HEK293 (cell line): ENCODE data around the gene DMKN.

Source experiments
- BCL11A ChIP-seq: fragments of 450-650 bp; formaldehyde crosslinking; IDR thresholded peaks from 2 replicates; pipeline ENCODE4 v1.5.1; 2016; ENCODE audit warnings: low read depth, missing biosample characterization, missing genetic modification characterization
- KLF8 ChIP-seq: fragments of 450-650 bp; formaldehyde crosslinking; IDR thresholded peaks from 2 replicates; pipeline ENCODE4 v1.5.1; 2016; ENCODE audit warnings: missing biosample characterization, missing genetic modification characterization
- PBX3 ChIP-seq: sonication (generic); formaldehyde crosslinking; IDR thresholded peaks from 2 replicates; pipeline ENCODE4 v1.8.1; 2022; ENCODE audit warnings: mild to moderate bottlenecking, moderate library complexity, missing genetic modification reagents
- REST ChIP-seq: fragments of 450-650 bp; formaldehyde crosslinking; IDR thresholded peaks from 2 replicates; pipeline ENCODE4 v1.5.1; 2016; ENCODE audit warnings: missing biosample characterization, missing genetic modification characterization
- SCRT1 ChIP-seq: fragments of 450-650 bp; formaldehyde crosslinking; IDR thresholded peaks from 2 replicates; pipeline ENCODE4 v1.5.1; 2016; ENCODE audit warnings: missing biosample characterization, missing genetic modification characterization, borderline replicate concordance
- TRIM28 ChIP-seq: IDR thresholded peaks from 2 replicates; pipeline ENCODE4 v1.6.1; 2011; ENCODE audit warnings: low read length, control low read depth, borderline replicate concordance
- ZNF114 ChIP-seq: fragments of 450-650 bp; formaldehyde crosslinking; IDR thresholded peaks from 2 replicates; pipeline ENCODE4 v1.5.0; 2017; ENCODE audit warnings: missing biosample characterization, missing genetic modification characterization
- ZNF140 ChIP-seq: fragments of 450-650 bp; formaldehyde crosslinking; IDR thresholded peaks from 2 replicates; pipeline ENCODE4 v1.5.1; 2016; ENCODE audit warnings: missing biosample characterization, missing genetic modification characterization
- ZNF146 ChIP-seq: fragments of 450-650 bp; formaldehyde crosslinking; IDR thresholded peaks from 2 replicates; pipeline ENCODE4 v1.5.1; 2016; ENCODE audit warnings: missing biosample characterization, missing genetic modification characterization
- ZNF701 ChIP-seq: fragments of 450-650 bp; formaldehyde crosslinking; IDR thresholded peaks from 2 replicates; pipeline ENCODE4 v1.5.1; 2016; ENCODE audit warnings: missing biosample characterization, missing genetic modification characterization
- TF ChIP-seq, protein P1 (sequence below): IDR thresholded peaks from 2 replicates; pipeline ENCODE4 v1.6.1; 2011; ENCODE audit warnings: mild to moderate bottlenecking, low read depth, low read length, borderline replicate concordance
- TF ChIP-seq, protein P2 (sequence below): fragments of 450-650 bp; formaldehyde crosslinking; IDR thresholded peaks from 2 replicates; pipeline ENCODE4 v1.5.1; 2016; ENCODE audit warnings: missing biosample characterization, missing genetic modification characterization
- TF ChIP-seq, protein P3 (sequence below): fragments of 450-650 bp; formaldehyde crosslinking; IDR thresholded peaks from 2 replicates; pipeline ENCODE4 v1.5.1; 2016; ENCODE audit warnings: missing biosample characterization, missing genetic modification characterization
- TF ChIP-seq, protein P4 (sequence below): fragments of 450-650 bp; formaldehyde crosslinking; optimal IDR thresholded peaks from 2 replicates; pipeline ENCODE3; 2016; ENCODE audit warnings: missing biosample characterization, mild to moderate bottlenecking, missing genetic modification characterization

DNA sequence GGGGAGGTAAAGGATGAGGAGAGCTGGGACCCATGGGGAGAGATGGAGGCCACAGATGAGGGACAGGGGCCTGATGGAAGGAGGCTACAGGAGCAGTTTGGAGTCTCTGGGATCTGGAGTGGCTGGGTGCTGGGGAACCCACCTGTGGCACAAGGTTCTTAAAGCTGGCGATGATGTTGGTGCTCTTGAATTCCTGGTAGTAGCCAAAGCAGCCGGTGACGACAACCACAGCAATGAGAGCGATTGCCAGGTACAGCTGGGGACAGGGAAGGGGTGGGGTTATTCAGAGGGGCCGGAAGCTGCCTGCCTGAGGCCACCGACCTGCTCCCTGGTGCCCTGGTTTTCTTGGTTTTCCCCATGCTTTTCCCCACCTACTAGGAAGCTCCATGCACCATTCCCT lies 47.2 kb upstream of the DMKN start:
- TF ChIP-seq TRIM28 (no peak), BCL11A (tag by site-specific recombination) (no peak), ZNF701 (tag by site-specific recombination) (no peak), ZNF140 (tag by site-specific recombination) (no peak), ZNF146 (tag by site-specific recombination) (no peak), KLF8 (no peak), ZNF114 (tag by site-specific recombination) (no peak), PBX3 (no peak), REST (tag by site-specific recombination) (no peak), SCRT1 (tag by site-specific recombination) (peak; percentile 18; the same call in 1 of the 2 replicates)
- TF ChIP-seq, protein P1, sequence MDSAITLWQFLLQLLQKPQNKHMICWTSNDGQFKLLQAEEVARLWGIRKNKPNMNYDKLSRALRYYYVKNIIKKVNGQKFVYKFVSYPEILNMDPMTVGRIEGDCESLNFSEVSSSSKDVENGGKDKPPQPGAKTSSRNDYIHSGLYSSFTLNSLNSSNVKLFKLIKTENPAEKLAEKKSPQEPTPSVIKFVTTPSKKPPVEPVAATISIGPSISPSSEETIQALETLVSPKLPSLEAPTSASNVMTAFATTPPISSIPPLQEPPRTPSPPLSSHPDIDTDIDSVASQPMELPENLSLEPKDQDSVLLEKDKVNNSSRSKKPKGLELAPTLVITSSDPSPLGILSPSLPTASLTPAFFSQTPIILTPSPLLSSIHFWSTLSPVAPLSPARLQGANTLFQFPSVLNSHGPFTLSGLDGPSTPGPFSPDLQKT: no peak
- TF ChIP-seq, protein P2, sequence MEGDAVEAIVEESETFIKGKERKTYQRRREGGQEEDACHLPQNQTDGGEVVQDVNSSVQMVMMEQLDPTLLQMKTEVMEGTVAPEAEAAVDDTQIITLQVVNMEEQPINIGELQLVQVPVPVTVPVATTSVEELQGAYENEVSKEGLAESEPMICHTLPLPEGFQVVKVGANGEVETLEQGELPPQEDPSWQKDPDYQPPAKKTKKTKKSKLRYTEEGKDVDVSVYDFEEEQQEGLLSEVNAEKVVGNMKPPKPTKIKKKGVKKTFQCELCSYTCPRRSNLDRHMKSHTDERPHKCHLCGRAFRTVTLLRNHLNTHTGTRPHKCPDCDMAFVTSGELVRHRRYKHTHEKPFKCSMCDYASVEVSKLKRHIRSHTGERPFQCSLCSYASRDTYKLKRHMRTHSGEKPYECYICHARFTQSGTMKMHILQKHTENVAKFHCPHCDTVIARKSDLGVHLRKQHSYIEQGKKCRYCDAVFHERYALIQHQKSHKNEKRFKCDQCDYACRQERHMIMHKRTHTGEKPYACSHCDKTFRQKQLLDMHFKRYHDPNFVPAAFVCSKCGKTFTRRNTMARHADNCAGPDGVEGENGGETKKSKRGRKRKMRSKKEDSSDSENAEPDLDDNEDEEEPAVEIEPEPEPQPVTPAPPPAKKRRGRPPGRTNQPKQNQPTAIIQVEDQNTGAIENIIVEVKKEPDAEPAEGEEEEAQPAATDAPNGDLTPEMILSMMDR: no peak
- TF ChIP-seq, protein P3, sequence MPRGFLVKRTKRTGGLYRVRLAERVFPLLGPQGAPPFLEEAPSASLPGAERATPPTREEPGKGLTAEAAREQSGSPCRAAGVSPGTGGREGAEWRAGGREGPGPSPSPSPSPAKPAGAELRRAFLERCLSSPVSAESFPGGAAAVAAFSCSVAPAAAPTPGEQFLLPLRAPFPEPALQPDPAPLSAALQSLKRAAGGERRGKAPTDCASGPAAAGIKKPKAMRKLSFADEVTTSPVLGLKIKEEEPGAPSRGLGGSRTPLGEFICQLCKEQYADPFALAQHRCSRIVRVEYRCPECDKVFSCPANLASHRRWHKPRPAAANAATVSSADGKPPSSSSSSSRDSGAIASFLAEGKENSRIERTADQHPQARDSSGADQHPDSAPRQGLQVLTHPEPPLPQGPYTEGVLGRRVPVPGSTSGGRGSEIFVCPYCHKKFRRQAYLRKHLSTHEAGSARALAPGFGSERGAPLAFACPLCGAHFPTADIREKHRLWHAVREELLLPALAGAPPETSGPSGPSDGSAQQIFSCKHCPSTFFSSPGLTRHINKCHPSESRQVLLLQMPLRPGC: no peak
- TF ChIP-seq, protein P4, sequence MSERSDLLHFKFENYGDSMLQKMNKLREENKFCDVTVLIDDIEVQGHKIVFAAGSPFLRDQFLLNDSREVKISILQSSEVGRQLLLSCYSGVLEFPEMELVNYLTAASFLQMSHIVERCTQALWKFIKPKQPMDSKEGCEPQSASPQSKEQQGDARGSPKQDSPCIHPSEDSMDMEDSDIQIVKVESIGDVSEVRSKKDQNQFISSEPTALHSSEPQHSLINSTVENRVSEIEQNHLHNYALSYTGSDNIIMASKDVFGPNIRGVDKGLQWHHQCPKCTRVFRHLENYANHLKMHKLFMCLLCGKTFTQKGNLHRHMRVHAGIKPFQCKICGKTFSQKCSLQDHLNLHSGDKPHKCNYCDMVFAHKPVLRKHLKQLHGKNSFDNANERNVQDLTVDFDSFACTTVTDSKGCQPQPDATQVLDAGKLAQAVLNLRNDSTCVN (tag by site-specific recombination): no peak
